Fibroblast of skin of back (primary cell): ENCODE measurements around the gene SUGT1. TPM values are rescaled to one million over a fixed set of nuclear protein-coding genes. Genes with fewer than 3 reads are reported as not detected.
A peak's percentile ranks its signal among the peaks of the same experiment; 100 is the strongest.
"Not testable (repeated sequence)": the region's sequence is repeated elsewhere in the genome, so short reads cannot be mapped to it uniquely, and the experiment has no call there.

Experiments
- DNase-seq: peaks from one replicate; pipeline ENCODE4 v3.0.0-alpha.2; 2013
- polyA plus RNA-seq, 2 experiments: library from polyadenylated mRNA; unstranded; fragments of 120-200 nt; gene quantifications; one replicate each; pipeline ENCODE4 v1.2.1, GENCODE V29; 2013; ENCODE audit not compliant: insufficient read length in 2 of 2

SUGT1 gene
- 70.0 TPM for polyA plus RNA-seq (2013, experiment 1 of 2; ENCODE audit: insufficient read length)
- 50.1 TPM for polyA plus RNA-seq (2013, experiment 2 of 2; ENCODE audit: insufficient read length)

- DNase-seq, result peak; percentile 99
Observed at GRCh38 chr13:52652196-52652979, at the start of gene SUGT1. SUGT1 (plus strand) TSS chr13:52652836; CDS start chr13:52652921, 85 bp downstream.

- DNase-seq, result not testable (repeated sequence)
Observed at GRCh38 chr13:52603316-52603715, 49.3 kb upstream of the SUGT1 start.

GRCh38 chr13:52606126-52606525, 46.5 kb upstream of the SUGT1 start:
- DNase-seq, result not testable (repeated sequence)

GRCh38 chr13:52606795-52607194, 45.8 kb upstream of the SUGT1 start:
- DNase-seq, result not testable (repeated sequence)

- DNase-seq, result not testable (repeated sequence)
Observed at GRCh38 chr13:52608184-52608583, 44.5 kb upstream of the SUGT1 start.

- peak; percentile 34 for DNase-seq
Observed at GRCh38 chr13:52609013-52609606, 43.5 kb upstream of the SUGT1 start.

GRCh38 chr13:52610158-52610557, 42.5 kb upstream of the SUGT1 start:
- not testable (repeated sequence) for DNase-seq

- no peak for DNase-seq
Observed at GRCh38 chr13:52615134-52615801, 37.4 kb upstream of the SUGT1 start.

- peak; percentile 4 for DNase-seq
Observed at GRCh38 chr13:52615812-52616211, 36.8 kb upstream of the SUGT1 start.

- peak; percentile 87 for DNase-seq
Observed at GRCh38 chr13:52617070-52618060, 35.3 kb upstream of the SUGT1 start.

- DNase-seq, result not testable (repeated sequence)
Observed at GRCh38 chr13:52631083-52631690, 21.4 kb upstream of the SUGT1 start.

- DNase-seq, result no peak
Observed at GRCh38 chr13:52638666-52639328, 13.8 kb upstream of the SUGT1 start.

GRCh38 chr13:52642131-52642530, 10.5 kb upstream of the SUGT1 start, which contains the start of gene HNRNPA1L2:
HNRNPA1L2 (plus strand) TSS chr13:52642431; CDS start chr13:52642493, 62 bp downstream.
- DNase-seq, result no peak

GRCh38 chr13:52644108-52644507, 8.5 kb upstream of the SUGT1 start:
- DNase-seq, result no peak

GRCh38 chr13:52646967-52647366, 5.7 kb upstream of the SUGT1 start:
- no peak for DNase-seq

GRCh38 chr13:52650731-52651130, 1.9 kb upstream of the SUGT1 start:
- no peak for DNase-seq

- no peak for DNase-seq
Observed at GRCh38 chr13:52651897-52652195, 790 bp upstream of the SUGT1 start.

- no peak for DNase-seq
Observed at GRCh38 chr13:52652980-52653303, 306 bp downstream of the SUGT1 start.

GRCh38 chr13:52659340-52659739, 6.7 kb downstream of the SUGT1 start:
- no peak for DNase-seq

- DNase-seq, result no peak
Observed at GRCh38 chr13:52664272-52664671, 11.6 kb downstream of the SUGT1 start.

- DNase-seq, result peak; percentile 15
Observed at GRCh38 chr13:52665325-52665724, 12.7 kb downstream of the SUGT1 start.
